Cardiac fibroblast (primary cell): ENCODE measurements around the gene NUF2.
"Not testable (repeated sequence)": the region's sequence is repeated elsewhere in the genome, so short reads cannot be mapped to it uniquely, and the experiment has no call there.

Experiments
- DNase-seq, 2 donors: peaks; one replicate each; pipeline versions ENCODE4 v3.0.0 to v3.0.0-alpha.2; 2010; ENCODE audit warnings: low read depth in 2 of 2
- H3K4me3 ChIP-seq, 2 donors: replicated peaks in 1 of 2; 1 replicate in 1 of 2; 2 replicates in 1 of 2; pipeline ENCODE4 v1.5.1; 2011; ENCODE audit warnings: low read depth in 2 of 2, low read length in 2 of 2, mild to moderate bottlenecking in 2 of 2, moderate library complexity in 1 of 2
- CTCF ChIP-seq: IDR thresholded peaks from one replicate; pipeline ENCODE4 v1.5.1; 2011; ENCODE audit warnings: low read depth, mild to moderate bottlenecking, low read length, inconsistent platforms

The NUF2 gene

DNA sequence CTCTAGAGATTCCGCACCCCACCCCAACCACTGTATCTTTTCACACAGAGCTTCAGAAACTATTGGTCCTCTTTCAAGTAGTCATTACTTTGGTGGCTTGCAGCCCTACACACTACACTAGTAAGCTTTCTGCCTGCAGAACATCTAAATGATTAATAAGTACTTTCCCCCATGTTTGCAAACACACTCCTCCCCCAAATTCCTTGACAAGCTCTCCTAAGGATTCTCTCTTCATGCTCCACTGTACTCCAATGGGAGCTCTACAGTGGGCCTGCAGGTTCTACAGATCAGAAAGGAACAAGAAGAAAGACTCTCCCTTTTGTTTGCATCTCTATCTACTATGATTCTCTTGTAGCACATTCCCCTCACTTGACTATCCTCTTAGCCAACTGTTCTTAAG, 16.3 kb upstream of the NUF2 start:
- no peak for DNase-seq
- no peak overlapping the region for H3K4me3 ChIP-seq
- no peak for TF ChIP-seq CTCF

GRCh38 chr1:163307479-163308171, 14.1 kb upstream of the NUF2 start:
- H3K4me3 ChIP-seq = no peak overlapping the region
- peak; percentile 57 to 89 for DNase-seq
- no peak for TF ChIP-seq CTCF

GRCh38 chr1:163308811-163309210, 12.9 kb upstream of the NUF2 start:
- TF ChIP-seq CTCF = no peak
- no peak overlapping the region for H3K4me3 ChIP-seq
- DNase-seq = no peak

- no peak overlapping the region for H3K4me3 ChIP-seq
- peak; percentile 43 for TF ChIP-seq CTCF
- peak; percentile 73 to 77 for DNase-seq
Measured at GRCh38 chr1:163315773-163316374, 5.9 kb upstream of the NUF2 start.

GRCh38 chr1:163320891-163321290, 863 bp upstream of the NUF2 start:
- peak in 1 of 2 donors; percentile 8 for DNase-seq
- no peak for TF ChIP-seq CTCF
- peak overlapping the region; percentile 80 to 87 for H3K4me3 ChIP-seq

DNA sequence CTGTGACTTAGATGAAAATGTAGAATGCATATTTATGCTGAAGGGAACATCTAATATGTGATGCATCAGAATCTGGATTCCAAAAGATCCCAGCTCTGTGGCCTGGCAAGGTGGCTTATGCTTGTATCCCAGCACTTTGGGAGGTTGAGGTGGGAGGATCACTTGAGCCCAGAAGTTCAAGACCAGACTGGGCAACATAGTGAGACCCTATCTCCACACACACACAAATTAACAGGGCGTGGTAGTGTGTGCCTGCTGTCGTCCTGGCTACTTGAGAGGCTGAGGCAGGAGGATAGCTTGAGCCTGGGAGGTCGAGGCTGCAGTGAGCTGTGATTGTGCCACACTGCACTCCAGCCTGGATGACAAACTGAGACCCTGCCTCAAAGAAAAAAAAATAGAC, 1.6 kb downstream of the NUF2 start:
- peak overlapping the region in 1 of 2 donors; percentile 26 for H3K4me3 ChIP-seq

DNA sequence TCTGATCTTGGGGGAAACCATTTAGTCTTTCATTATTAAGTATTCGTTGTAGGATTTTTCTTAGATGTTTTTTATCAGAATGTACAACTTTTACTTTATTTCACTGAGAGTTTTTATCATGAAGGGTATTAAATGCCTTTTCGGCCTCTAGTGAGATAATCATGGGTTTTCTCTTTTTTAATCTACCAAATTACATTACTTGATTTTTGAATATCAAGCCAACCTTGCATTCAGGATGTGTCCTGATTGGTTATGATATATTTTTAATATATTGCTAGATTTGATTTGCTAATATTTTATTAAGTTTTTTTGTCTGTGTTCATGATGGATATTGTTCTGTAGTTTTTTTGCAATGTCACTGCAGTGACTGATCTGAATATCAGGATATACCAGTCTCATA, 9.4 kb downstream of the NUF2 start:
- no peak for TF ChIP-seq CTCF
- H3K4me3 ChIP-seq = no peak overlapping the region
- no peak for DNase-seq

More for the DNA sequence above, 1.6 kb downstream of the NUF2 start:
- not testable (repeated sequence) for DNase-seq
